GM19463 (cell line): ENCODE measurements around the gene MINDY3.

ENCODE experiments used
- ATAC-seq: cut with Tn5 transposase; IDR thresholded peaks from one replicate; pipeline ENCODE4 v1.9.1; 2021; ENCODE audit warnings: mild to moderate bottlenecking, moderate library complexity; ENCODE audit not compliant: unreplicated experiment

The MINDY3 gene

DNA sequence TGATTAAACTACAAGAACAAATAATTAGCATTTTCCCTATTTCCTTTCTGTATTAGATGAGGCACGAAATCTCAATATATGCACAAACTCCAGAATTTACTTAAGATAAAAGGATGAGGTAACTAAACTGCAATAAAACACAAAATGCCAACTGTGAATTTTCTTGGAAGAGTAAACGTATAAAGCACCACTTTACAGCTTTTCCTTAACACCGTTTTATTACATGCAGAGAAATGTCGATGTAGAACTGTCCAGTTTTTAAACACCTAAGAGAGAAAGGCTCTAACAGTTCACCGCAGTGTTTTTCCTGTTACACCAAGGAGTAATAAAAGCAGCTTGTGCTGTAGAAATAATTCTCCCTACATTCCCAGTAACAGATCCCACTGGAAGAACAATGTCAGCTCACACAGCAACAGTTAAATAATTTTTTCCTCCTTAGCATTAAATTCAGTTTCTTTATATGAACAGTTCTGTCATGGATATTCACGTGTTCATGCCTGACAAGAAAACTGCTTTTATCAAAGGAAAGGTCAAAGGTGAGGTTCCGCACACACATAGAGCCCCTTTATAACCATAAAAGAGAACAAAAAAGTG, 52.0 kb downstream of the MINDY3 start:
- no peak for ATAC-seq

GRCh38 chr10:15805395-15806058, 54.8 kb downstream of the MINDY3 start:
- ATAC-seq, result no peak

- ATAC-seq, result no peak
Observed at GRCh38 chr10:15804109-15804508, 56.2 kb downstream of the MINDY3 start.

- no peak for ATAC-seq
Observed at GRCh38 chr10:15802375-15802949, 57.8 kb downstream of the MINDY3 start.

DNA sequence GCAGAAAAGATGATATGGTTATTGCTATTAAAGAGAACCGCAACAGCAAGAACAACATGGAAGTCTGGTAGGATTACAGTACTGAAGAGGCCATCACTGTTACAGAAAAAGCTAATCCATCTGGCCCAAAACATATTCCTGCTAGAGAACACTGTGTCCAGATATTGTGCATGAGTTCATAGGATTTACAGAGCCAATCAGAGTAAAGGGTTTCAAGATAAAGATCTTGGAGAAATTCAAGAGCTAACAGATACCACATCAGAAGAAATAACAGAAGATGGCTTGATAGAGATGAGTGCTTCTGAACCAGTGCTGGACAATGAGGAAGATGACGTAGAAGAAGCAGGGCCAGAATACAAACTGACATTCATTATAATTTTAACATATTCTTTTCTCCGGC, 58.7 kb downstream of the MINDY3 start:
- no peak for ATAC-seq

DNA sequence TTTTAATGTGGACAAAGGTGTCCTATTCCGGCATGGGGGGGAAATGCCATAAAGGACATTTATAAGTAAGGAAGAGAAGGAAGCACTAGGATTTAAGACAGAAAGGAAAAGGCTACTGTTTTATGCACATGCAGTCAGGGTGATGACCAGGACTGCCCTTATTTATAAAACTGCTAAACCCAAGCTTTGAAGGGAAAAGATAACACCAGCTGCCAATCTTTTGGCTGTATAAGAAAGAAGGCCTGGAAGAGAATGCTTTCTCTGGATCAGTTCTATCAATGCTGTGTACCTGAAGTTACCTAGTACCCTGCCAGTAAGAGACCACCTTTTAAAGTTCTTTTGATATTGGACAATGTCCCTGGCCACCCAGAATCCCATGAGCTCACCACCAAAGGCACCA, 59.2 kb downstream of the MINDY3 start:
- no peak for ATAC-seq

DNA sequence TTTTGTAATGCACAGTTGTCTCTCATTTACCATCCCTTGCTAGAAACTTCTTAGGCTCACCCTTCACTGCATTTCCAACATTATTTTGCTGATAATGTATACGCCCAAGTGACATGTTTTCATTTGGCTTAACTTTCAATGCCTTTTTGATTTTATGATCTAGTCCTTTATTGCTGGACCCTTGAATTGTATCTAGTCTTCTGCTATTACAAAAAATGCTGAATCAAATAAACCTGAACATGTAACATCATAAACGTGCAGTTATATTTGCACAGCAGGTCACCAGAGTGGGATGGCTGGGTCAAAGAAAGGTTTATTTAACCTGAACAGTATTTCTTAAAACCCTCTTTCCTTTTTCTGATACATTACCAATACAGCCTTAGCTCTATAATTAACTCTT, 63.0 kb downstream of the MINDY3 start:
- no peak for ATAC-seq

- ATAC-seq, result no peak
Observed at GRCh38 chr10:15796762-15797161, 63.5 kb downstream of the MINDY3 start.

DNA sequence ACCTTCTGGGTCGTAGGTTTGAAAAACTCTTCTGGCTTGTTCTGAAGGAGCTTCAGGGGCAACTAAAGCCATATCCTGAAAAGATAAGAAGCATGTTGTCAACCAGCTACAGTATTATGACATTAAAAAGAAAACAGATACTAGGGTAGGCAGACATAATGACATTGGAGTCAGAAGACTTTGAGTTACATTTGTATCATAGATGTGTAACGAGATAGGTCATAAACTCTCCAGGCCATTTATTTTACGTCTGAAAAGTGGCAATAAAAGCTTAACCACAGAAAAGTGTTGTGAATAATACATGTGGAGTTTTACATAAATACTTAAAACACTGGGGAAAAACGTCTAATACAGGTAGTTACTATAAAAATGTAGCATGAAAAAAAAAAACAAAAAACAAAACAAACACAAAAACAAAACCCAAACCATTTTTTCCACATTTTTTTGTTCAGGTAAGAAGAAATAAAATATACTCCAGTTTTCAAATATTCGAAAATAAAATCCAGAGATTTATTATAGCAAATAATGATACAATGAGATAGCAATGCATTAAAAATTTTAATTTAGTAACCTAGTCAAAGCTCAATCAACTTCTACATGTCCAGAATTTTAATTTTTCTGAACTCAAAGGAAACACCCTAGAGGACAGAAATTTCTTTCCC, 64.1 kb downstream of the MINDY3 start:
- no peak for ATAC-seq

GRCh38 chr10:15795036-15795792, 65.1 kb downstream of the MINDY3 start:
- no peak for ATAC-seq

- ATAC-seq, result no peak
Observed at GRCh38 chr10:15794569-15794968, 65.7 kb downstream of the MINDY3 start.

GRCh38 chr10:15793664-15794063, 66.6 kb downstream of the MINDY3 start:
- ATAC-seq, result no peak

GRCh38 chr10:15792777-15793176, 67.5 kb downstream of the MINDY3 start:
- ATAC-seq, result no peak

GRCh38 chr10:15791816-15792524, 68.3 kb downstream of the MINDY3 start:
- no peak for ATAC-seq

DNA sequence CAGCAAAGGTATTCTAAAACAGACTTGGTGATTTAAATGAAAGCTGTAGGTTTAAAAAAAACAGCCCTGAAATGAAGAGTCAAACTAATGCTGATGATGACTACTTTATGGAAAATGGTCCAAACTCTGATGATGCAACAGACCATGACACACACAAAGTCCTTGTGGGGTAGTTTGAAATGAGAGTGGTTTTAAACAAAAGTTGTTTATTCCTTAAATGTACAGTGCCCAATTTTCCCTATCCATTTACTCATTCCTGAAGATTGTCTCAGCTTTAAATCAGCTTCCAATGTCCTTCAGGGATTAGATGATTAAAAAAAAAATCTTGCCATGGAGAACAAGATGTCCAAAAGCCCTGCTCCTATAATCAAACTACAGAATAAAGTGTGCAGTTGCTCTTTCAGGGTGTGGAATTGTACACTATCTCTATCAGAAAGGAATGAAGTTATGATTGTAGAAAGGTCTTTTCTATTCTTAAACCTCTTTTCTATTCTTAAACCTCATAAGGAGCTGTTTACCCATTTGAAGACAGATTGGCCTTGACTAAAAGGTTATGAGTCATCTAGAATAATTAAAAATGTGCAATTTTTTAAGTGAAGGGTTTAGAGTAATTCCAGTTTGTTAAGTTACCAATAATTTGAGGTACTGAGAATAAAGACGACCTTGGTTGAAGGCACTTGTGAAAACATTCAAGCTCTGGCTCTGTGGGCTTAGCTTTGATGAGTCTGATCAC, 70.3 kb downstream of the MINDY3 start:
- no peak for ATAC-seq

DNA sequence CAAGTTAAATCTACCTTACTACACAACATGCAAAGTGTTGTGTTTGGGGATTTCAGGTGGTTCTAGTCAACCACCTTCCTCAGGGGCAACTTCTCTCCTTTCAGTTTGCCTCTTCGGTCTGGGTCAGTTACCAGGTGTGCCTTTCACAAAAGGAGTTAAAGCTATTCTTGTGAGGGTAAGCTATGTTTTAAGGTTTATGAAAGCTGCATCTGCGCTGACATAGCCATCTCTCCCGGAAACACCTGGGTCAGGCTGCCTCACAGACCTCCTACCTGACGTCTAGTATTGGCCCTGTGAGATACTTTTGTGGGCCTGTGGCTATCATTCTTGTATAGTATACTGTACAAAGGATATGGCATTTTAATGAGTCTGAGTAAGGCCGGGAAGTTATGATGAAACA, 72.9 kb downstream of the MINDY3 start:
- ATAC-seq, result no peak

- ATAC-seq, result no peak
Observed at GRCh38 chr10:15784662-15785300, 75.5 kb downstream of the MINDY3 start.

DNA sequence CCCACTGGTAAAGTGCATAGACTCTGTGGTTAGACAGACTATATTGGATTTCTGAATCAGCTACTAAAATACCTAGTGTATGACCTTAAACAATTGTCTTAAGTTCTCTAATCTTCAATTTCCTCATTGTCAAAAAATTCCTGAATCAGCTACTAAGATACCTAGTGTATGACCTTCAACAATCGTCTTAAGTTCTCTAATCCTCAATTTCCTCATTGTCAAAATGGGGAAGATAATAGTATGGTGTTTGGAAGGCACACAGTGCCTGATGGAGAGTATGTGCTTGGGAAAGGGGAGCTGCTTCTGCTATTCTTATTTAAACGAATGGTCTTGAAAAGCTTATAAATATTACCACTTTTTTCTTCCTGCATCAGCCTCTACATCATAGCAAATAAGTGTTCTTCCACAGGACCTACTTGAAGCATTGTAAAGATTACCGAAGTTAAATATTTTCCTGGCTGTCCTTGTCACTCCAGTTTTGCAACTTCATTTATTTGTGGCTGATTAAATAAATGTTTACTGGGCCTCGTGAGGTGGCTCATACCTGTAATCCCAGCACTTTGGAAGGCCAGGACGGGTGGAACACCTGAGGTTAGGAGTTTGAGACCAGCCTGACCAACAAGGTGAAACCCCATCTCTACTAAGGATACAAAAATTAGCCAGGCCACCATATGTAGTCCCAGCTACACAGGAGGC, 76.2 kb downstream of the MINDY3 start:
- ATAC-seq, result no peak

- no peak for ATAC-seq
Observed at GRCh38 chr10:15782851-15783250, 77.5 kb downstream of the MINDY3 start.
